Tibial nerve (tissue), 4 donors: ENCODE results near the gene KCNK7. TPM values are rescaled to one million over a fixed set of nuclear protein-coding genes. Genes with fewer than 3 reads are reported as not detected.

Experiments
- DNase-seq, 2 donors: peaks; one replicate each; pipeline ENCODE4 v3.0.0-alpha.2; 2019; ENCODE audit warnings: low spot score in 2 of 2
- H3K27ac ChIP-seq, 4 donors: fragments of 200-600 bp; sonication (generic) in 3 of 4; one replicate each; pipeline ENCODE4 v1.5.1; 2017 to 2019; ENCODE audit warnings: mild to moderate bottlenecking in 1 of 4
- H3K27me3 ChIP-seq, 2 donors: fragments of 200-600 bp; sonication (generic) in 1 of 2; one replicate each; pipeline versions ENCODE4 v1.5.1 to v1.6.0; 2017 to 2019
- H3K36me3 ChIP-seq, 3 donors: fragments of 200-600 bp; sonication (generic); one replicate each; pipeline ENCODE4 v1.5.1; 2018 to 2019
- H3K4me1 ChIP-seq, 4 donors: fragments of 200-600 bp; sonication (generic) in 3 of 4; one replicate each; pipeline ENCODE4 v1.5.1; 2017 to 2019
- H3K4me3 ChIP-seq, 4 donors: fragments of 200-600 bp; sonication (generic) in 3 of 4; one replicate each; pipeline ENCODE4 v1.5.1; 2017 to 2019; ENCODE audit warnings: mild to moderate bottlenecking in 1 of 4, moderate library complexity in 1 of 4
- H3K9me3 ChIP-seq, 4 donors: fragments of 200-600 bp; sonication (generic) in 3 of 4; one replicate each; pipeline ENCODE4 v1.5.1; 2017 to 2019
- CTCF ChIP-seq, 5 experiments: fragments of 200-600 bp in 3 of 5; fragments of 450-650 bp in 2 of 5; sonication (generic) in 3 of 5; IDR thresholded peaks; one replicate each; pipeline ENCODE4 v1.5.1; 2016 to 2019; ENCODE audit warnings: antibody characterized with exemption in 5 of 5, mild to moderate bottlenecking in 3 of 5, moderate library complexity in 2 of 5
- EP300 ChIP-seq, 2 donors: sonication (generic); formaldehyde crosslinking; IDR thresholded peaks; one replicate each; pipeline ENCODE4 v1.6.1; 2017; ENCODE audit warnings: antibody characterized with exemption in 2 of 2, mild to moderate bottlenecking in 1 of 2
- POLR2A ChIP-seq, 2 donors: fragments of 450-650 bp; IDR thresholded peaks; one replicate each; pipeline ENCODE4 v1.6.1; 2017; ENCODE audit warnings: antibody characterized with exemption in 2 of 2, mild to moderate bottlenecking in 2 of 2, moderate library complexity in 2 of 2
- WGBS, 2 donors: methylation state at CpG; one replicate each; pipeline ENCODE4 v1.1.5; 2018; 5-methylcytosine and 5-hydroxymethylcytosine counted together
- total RNA-seq, 4 donors: library from RNA; depleted of rRNA; stranded (reverse); fragments of >200 nt; gene quantifications; one replicate each; pipeline ENCODE4 v1.1.0, GENCODE V29; 2016

Gene KCNK7
- total RNA-seq, 4 donors from 2014 or later: 0.63 to 3.3 (median 1.2) TPM; not detected in 1

GRCh38 chr11:65580756-65581155 is 14.8 kb downstream of the KCNK7 start:
- TF ChIP-seq POLR2A (IDR thresholded peaks at IDR 0.05) (no peak), EP300 (IDR thresholded peaks at IDR 0.05) (no peak), CTCF (IDR thresholded peaks at IDR 0.05) (no peak)
- Histone ChIP-seq H3K9me3 (no peaks in the 10 kb centered on the region), H3K27me3 (no peaks in the 10 kb centered on the region), H3K4me1 (peaks cover 0 to 50% (median 26%) of the 10 kb centered on the region in 4 donors), H3K27ac (peak overlapping the region in 1 of 4 donors; percentile 21), H3K36me3 (peaks cover 2 to 64% (median 15%) of the 10 kb centered on the region in 3 donors), H3K4me3 (no peak overlapping the region)
- 87 to 88% methylated on average over 8 of the region's 8 CpGs for WGBS, 2 donors
- DNase-seq: no peak

DNA sequence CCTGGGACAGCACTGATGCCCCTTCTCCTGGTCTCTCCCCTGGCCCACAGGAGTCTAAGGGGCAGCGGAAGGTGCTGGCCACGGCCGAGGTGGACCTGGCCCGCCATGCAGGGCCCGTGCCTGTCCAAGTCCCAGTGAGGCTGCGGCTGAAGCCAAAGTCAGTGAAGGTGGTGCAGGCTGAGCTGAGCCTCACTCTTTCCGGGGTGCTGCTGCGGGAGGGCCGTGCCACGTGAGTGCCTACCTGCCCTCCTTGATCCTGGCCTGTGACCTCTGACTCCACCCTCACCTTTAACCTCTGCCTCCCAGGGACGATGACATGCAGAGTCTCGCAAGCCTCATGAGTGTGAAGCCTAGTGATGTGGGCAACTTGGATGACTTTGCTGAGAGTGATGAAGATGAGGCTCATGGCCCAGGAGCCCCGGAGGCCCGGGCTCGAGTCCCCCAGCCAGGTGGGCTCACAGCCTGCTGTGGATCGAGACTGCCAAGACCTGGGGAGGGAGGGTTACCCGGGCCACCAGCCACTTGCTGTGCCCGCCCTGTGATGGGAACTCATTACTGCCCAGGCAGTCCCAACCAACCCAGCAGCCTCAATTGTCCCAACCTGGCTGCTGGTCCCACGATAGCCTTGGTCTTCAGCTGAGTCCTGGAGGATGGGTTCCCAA is 15.4 kb downstream of the KCNK7 start:
- peak overlapping the region in 1 of 4 donors; percentile 21 for H3K27ac ChIP-seq
- H3K27me3 ChIP-seq: no peaks in the 10 kb centered on the region
- WGBS, 2 donors: 84 to 85% methylated on average over 12 to 18 of the region's 19 CpGs
- H3K36me3 ChIP-seq: peaks cover 2 to 59% (median 15%) of the 10 kb centered on the region in 3 donors
- H3K9me3 ChIP-seq: no peaks in the 10 kb centered on the region
- peaks cover 0 to 51% (median 31%) of the 10 kb centered on the region in 4 donors for H3K4me1 ChIP-seq
- no peak for DNase-seq
- TF ChIP-seq EP300 (IDR thresholded peaks at IDR 0.05): no peak
- no peak for TF ChIP-seq POLR2A (IDR thresholded peaks at IDR 0.05)
- no peak for TF ChIP-seq CTCF (IDR thresholded peaks at IDR 0.05)
- no peak overlapping the region for H3K4me3 ChIP-seq

GRCh38 chr11:65579291-65579690 is 16.3 kb downstream of the KCNK7 start:
- H3K27me3 ChIP-seq: no peaks in the 10 kb centered on the region
- H3K4me3 ChIP-seq: no peak overlapping the region
- no peak for DNase-seq
- TF ChIP-seq CTCF (IDR thresholded peaks at IDR 0.05) (no peak), EP300 (IDR thresholded peaks at IDR 0.05) (no peak), POLR2A (IDR thresholded peaks at IDR 0.05) (no peak)
- peak overlapping the region in 2 of 4 donors; percentile 94 to 95 for H3K27ac ChIP-seq
- no peaks in the 10 kb centered on the region for H3K9me3 ChIP-seq
- peaks cover 2 to 52% (median 15%) of the 10 kb centered on the region in 3 donors for H3K36me3 ChIP-seq
- WGBS, 2 donors: 83 to 88% methylated on average over 4 of the region's 4 CpGs
- H3K4me1 ChIP-seq: peaks cover 0 to 53% (median 37%) of the 10 kb centered on the region in 4 donors

DNA sequence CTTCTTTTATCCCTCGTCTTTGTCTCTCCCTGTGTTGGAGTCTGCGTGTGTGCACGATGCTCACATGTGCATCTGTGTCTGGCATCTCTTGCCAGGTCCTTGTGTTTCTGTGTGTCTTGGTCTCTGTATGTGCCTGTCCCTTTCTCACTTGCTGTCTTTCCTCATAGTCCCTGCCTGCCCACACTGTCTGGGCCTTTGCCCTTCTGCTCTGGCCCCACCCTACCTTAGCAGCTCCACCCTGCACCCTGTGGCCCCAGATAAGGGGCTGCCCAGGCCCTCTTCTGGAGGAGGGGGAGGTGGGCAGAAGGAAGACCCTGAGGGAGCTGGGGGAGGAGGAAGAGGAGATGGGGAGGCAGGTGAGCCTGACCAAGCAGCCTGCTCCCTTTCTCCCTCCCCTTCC is 16.9 kb downstream of the KCNK7 start:
- H3K27ac ChIP-seq: peak overlapping the region in 3 of 4 donors; percentile 93 to 95 (median 94)
- H3K36me3 ChIP-seq: peaks cover 2 to 46% (median 15%) of the 10 kb centered on the region in 3 donors
- H3K9me3 ChIP-seq: no peaks in the 10 kb centered on the region
- H3K4me3 ChIP-seq: no peak overlapping the region
- no peak for DNase-seq
- H3K4me1 ChIP-seq: peaks cover 0 to 51% (median 41%) of the 10 kb centered on the region in 4 donors
- no peaks in the 10 kb centered on the region for H3K27me3 ChIP-seq
- 59 to 65% methylated on average over 3 of the region's 3 CpGs for WGBS, 2 donors
- TF ChIP-seq CTCF (IDR thresholded peaks at IDR 0.05) (no peak), POLR2A (IDR thresholded peaks at IDR 0.05) (no peak), EP300 (IDR thresholded peaks at IDR 0.05) (no peak)

DNA sequence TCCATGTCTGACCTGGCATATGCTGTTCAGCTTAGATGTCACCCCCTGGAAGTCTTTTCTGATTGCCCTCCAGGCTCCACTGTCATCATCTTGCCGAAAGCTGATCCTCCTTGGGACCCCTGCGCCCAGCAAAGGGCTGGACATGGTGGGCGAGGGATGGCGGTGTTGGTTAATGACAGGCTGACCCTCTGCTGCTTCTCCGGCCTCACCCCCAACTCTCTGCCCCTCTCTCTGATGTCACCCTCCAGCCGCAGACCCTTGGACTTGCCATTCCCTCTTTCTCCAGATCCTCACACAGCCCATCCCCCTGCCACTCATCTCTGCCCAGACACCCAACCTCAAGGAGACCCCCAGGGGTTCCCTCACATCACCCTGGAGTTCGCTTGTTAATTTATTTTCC is 17.5 kb downstream of the KCNK7 start:
- no peak for DNase-seq

More for the DNA sequence above, 17.5 kb downstream of the KCNK7 start:
- WGBS, 2 donors: 77 to 82% methylated on average over 7 of the region's 7 CpGs
- H3K4me1 ChIP-seq: peaks cover 0 to 56% (median 47%) of the 10 kb centered on the region in 4 donors
- no peaks in the 10 kb centered on the region for H3K9me3 ChIP-seq
- TF ChIP-seq CTCF (IDR thresholded peaks at IDR 0.05) (no peak), EP300 (IDR thresholded peaks at IDR 0.05) (no peak), POLR2A (IDR thresholded peaks at IDR 0.05) (no peak)
- H3K36me3 ChIP-seq: peaks cover 2 to 41% (median 15%) of the 10 kb centered on the region in 3 donors
- no peaks in the 10 kb centered on the region for H3K27me3 ChIP-seq
- H3K27ac ChIP-seq: peak overlapping the region; percentile 75 to 95 (median 94)
- H3K4me3 ChIP-seq: peak overlapping the region in 2 of 4 donors; percentile 58 to 81
